H1 (cell line): ENCODE measurements around the gene TNFSF12. TPM values are rescaled to one million over a fixed set of nuclear protein-coding genes. Genes with fewer than 3 reads are reported as not detected.

Experiments used
- CTCF ChIA-PET: fragments of 300-600 bp; sonication (Branson Sonifier 250); formaldehyde crosslinking; loops from one replicate; lab custom pipeline; 2021; ENCODE audit not compliant: partially characterized antibody; lab: Charles Lee
- POLR2A ChIA-PET: fragments of 300-600 bp; sonication (Branson Sonifier 250); formaldehyde crosslinking; loops from one replicate; lab custom pipeline; 2021; ENCODE audit warnings: inconsistent platforms; ENCODE audit not compliant: partially characterized antibody; lab: Charles Lee
- DNase-seq, 2 experiments: peaks; one replicate each; pipeline versions ENCODE4 v3.0.0 to v3.0.0-alpha.2; 2010 to 2022; ENCODE audit warnings: low spot score in 2 of 2, low read depth in 1 of 2, mixed read lengths in 1 of 2
- FAIRE-seq: peaks from 2 replicates; lab custom pipeline; 2011; peaks lifted over from hg19 to GRCh38; lab: Jason Lieb, UNC
- H2AFZ ChIP-seq: 2 replicates; pipeline ENCODE4 v1.8.1; 2012; ENCODE audit warnings: low read length, inconsistent platforms
- H2AK5ac ChIP-seq: 2 replicates; pipeline ENCODE4 v1.6.1; 2013; ENCODE audit warnings: low read depth, low read length
- H2BK120ac ChIP-seq: replicated peaks from 2 replicates; pipeline ENCODE3; 2013; ENCODE audit warnings: low read depth, low read length, inconsistent platforms
- H2BK12ac ChIP-seq: 2 replicates; pipeline ENCODE4 v1.6.1; 2013; ENCODE audit warnings: low read depth, low read length
- H2BK15ac ChIP-seq: 2 replicates; pipeline ENCODE4 v1.6.1; 2013; ENCODE audit warnings: low read length
- H2BK20ac ChIP-seq: 2 replicates; pipeline ENCODE4 v1.6.1; 2013; ENCODE audit warnings: low read length
- H2BK5ac ChIP-seq: 2 replicates; pipeline ENCODE4 v1.6.1; 2013; ENCODE audit warnings: low read depth, low read length
- H3K14ac ChIP-seq: 2 replicates; pipeline ENCODE4 v1.6.1; 2013; ENCODE audit warnings: inconsistent platforms; ENCODE audit not compliant: insufficient read length
- H3K18ac ChIP-seq: 2 replicates; pipeline ENCODE4 v1.6.1; 2013; ENCODE audit warnings: low read length; ENCODE audit errors: extremely low read depth
- H3K23ac ChIP-seq: 2 replicates; pipeline ENCODE4 v1.6.1; 2013; ENCODE audit warnings: inconsistent platforms; ENCODE audit not compliant: insufficient read length
- H3K23me2 ChIP-seq: 2 replicates; pipeline ENCODE4 v1.6.1; 2013; ENCODE audit warnings: low read depth, low read length
- H3K27ac ChIP-seq: 2 replicates; pipeline ENCODE4 v1.6.1; 2011; ENCODE audit warnings: low read depth, low read length, inconsistent platforms
- H3K27me3 ChIP-seq, 4 experiments: replicated peaks in 1 of 4; 1 replicate in 1 of 4; 2 replicates in 3 of 4; pipeline versions ENCODE4 v1.6.1 to v1.8.1; 2011 to 2013; ENCODE audit warnings: low read length in 3 of 4, mild to moderate bottlenecking in 3 of 4, inconsistent platforms in 2 of 4, mixed read lengths in 2 of 4, moderate library complexity in 1 of 4; ENCODE audit not compliant: control insufficient read depth in 3 of 4, insufficient read depth in 3 of 4; ENCODE audit errors: extremely low read depth in 1 of 4
- H3K36me3 ChIP-seq, 4 experiments: 2 replicates each; pipeline versions ENCODE4 v1.6.1 to v1.8.1; 2011 to 2013; ENCODE audit warnings: mild to moderate bottlenecking in 4 of 4, low read length in 3 of 4, moderate library complexity in 2 of 4, control low read depth in 1 of 4, inconsistent platforms in 1 of 4; ENCODE audit not compliant: insufficient read depth in 4 of 4, control insufficient read depth in 2 of 4
- H3K4ac ChIP-seq: replicated peaks from 2 replicates; pipeline ENCODE3; 2013; ENCODE audit warnings: low read length, low read depth, mixed read lengths, inconsistent platforms; ENCODE audit not compliant: insufficient read length
- H3K4me1 ChIP-seq, 4 experiments: replicated peaks in 1 of 4; 1 replicate in 1 of 4; 2 replicates in 3 of 4; pipeline versions ENCODE4 v1.6.1 to v1.8.1; 2011 to 2013; ENCODE audit warnings: low read length in 3 of 4, inconsistent platforms in 2 of 4, mixed read lengths in 1 of 4; ENCODE audit not compliant: insufficient read depth in 4 of 4, control insufficient read depth in 3 of 4
- H3K4me2 ChIP-seq, 2 experiments: 2 replicates each; pipeline versions ENCODE4 v1.6.1 to v1.8.1; 2011 to 2013; ENCODE audit warnings: low read depth in 2 of 2, low read length in 2 of 2, control low read depth in 1 of 2, inconsistent platforms in 1 of 2, mild to moderate bottlenecking in 1 of 2; ENCODE audit not compliant: insufficient read depth in 1 of 2
- H3K4me3 ChIP-seq, 4 experiments: fragments of 200-600, 300-600 bp in 1 of 4; sonication (generic), shearing (Covaris generic), sonication (Bioruptor Twin) in 1 of 4; 2 replicates each; pipeline versions ENCODE4 v1.5.1 to v1.8.1; 2011 to 2016; ENCODE audit warnings: low read length in 4 of 4, low read depth in 3 of 4, control low read depth in 2 of 4, inconsistent platforms in 2 of 4, mild to moderate bottlenecking in 2 of 4, mixed read lengths in 1 of 4, moderate library complexity in 1 of 4; ENCODE audit not compliant: insufficient read depth in 2 of 4; ENCODE audit errors: extremely low read depth in 1 of 4
- H3K56ac ChIP-seq: replicated peaks from 2 replicates; pipeline ENCODE3; 2013; ENCODE audit warnings: low read depth, mild to moderate bottlenecking, mixed read lengths, low read length, inconsistent platforms; ENCODE audit not compliant: insufficient read length
- H3K79me1 ChIP-seq: 2 replicates; pipeline ENCODE4 v1.6.1; 2013; ENCODE audit warnings: low read depth, low read length, control low read depth
- H3K79me2 ChIP-seq, 2 experiments: 2 replicates each; pipeline versions ENCODE4 v1.6.1 to v1.8.1; 2012 to 2013; ENCODE audit warnings: low read length in 2 of 2, mild to moderate bottlenecking in 2 of 2, inconsistent platforms in 1 of 2; ENCODE audit not compliant: insufficient read depth in 2 of 2, control insufficient read depth in 1 of 2
- H3K9ac ChIP-seq, 4 experiments: replicated peaks in 1 of 4; 1 replicate in 1 of 4; 2 replicates in 3 of 4; pipeline versions ENCODE4 v1.6.1 to v1.8.1; 2011 to 2013; ENCODE audit warnings: low read depth in 3 of 4, low read length in 3 of 4, control low read depth in 2 of 4, mild to moderate bottlenecking in 2 of 4, moderate library complexity in 2 of 4, inconsistent platforms in 1 of 4; ENCODE audit errors: extremely low read depth in 1 of 4
- H3K9me3 ChIP-seq, 2 experiments: 2 replicates each; pipeline versions ENCODE4 v1.6.1 to v1.8.1; 2012 to 2013; ENCODE audit warnings: mild to moderate bottlenecking in 2 of 2, moderate library complexity in 2 of 2, control low read depth in 1 of 2, inconsistent platforms in 1 of 2, low read depth in 1 of 2, low read length in 1 of 2, mixed read lengths in 1 of 2; ENCODE audit not compliant: insufficient read depth in 2 of 2
- H4K20me1 ChIP-seq, 2 experiments: replicated peaks in 1 of 2; 2 replicates each; pipeline versions ENCODE3 to v1.8.1; 2011 to 2013; ENCODE audit warnings: inconsistent platforms in 2 of 2, low read length in 2 of 2, mild to moderate bottlenecking in 1 of 2; ENCODE audit not compliant: insufficient read depth in 2 of 2, control insufficient read depth in 1 of 2
- H4K5ac ChIP-seq: 2 replicates; pipeline ENCODE4 v1.6.1; 2013; ENCODE audit warnings: low read length, low read depth, mixed read lengths, inconsistent platforms; ENCODE audit not compliant: insufficient read length
- H4K8ac ChIP-seq: 2 replicates; pipeline ENCODE4 v1.8.0; 2013; ENCODE audit warnings: mild to moderate bottlenecking, moderate library complexity, low read length, inconsistent platforms; ENCODE audit not compliant: insufficient read depth; ENCODE audit errors: extremely low read depth
- H4K91ac ChIP-seq: replicated peaks from 2 replicates; pipeline ENCODE3; 2013; ENCODE audit warnings: low read length, mixed read lengths, inconsistent platforms; ENCODE audit not compliant: insufficient read length
- ASH2L ChIP-seq: fragments of 200-600, 300-600 bp; sonication (generic); IDR thresholded peaks from one replicate; pipeline ENCODE4 v1.7.1; 2017; ENCODE audit warnings: low read length
- ATF3 ChIP-seq: IDR thresholded peaks from 2 replicates; pipeline ENCODE4 v1.6.1; 2011; ENCODE audit warnings: low read depth, mild to moderate bottlenecking, low read length; ENCODE audit not compliant: insufficient read depth
- BACH1 ChIP-seq: IDR thresholded peaks from 2 replicates; pipeline ENCODE4 v1.6.1; 2012; ENCODE audit warnings: low read length, improper control_type of control experiment
- CHD1 ChIP-seq: IDR thresholded peaks from 2 replicates; pipeline ENCODE4 v1.6.1; 2012; ENCODE audit warnings: low read depth, low read length, improper control_type of control experiment
- KDM4A ChIP-seq: IDR thresholded peaks from one replicate; pipeline ENCODE4 v1.7.1; 2012; ENCODE audit warnings: low read depth, mild to moderate bottlenecking, moderate library complexity, low read length, inconsistent platforms; ENCODE audit not compliant: severe bottlenecking
- PHF8 ChIP-seq: fragments of 200-600 bp; sonication (generic); conservative IDR thresholded peaks from 2 replicates; pipeline ENCODE4 v1.7.1; 2012; ENCODE audit warnings: low read depth, mild to moderate bottlenecking, inconsistent platforms, low read length, moderate library complexity
- RFX5 ChIP-seq: IDR thresholded peaks from 2 replicates; pipeline ENCODE4 v1.6.1; 2011; ENCODE audit warnings: low read depth, low read length, improper control_type of control experiment, borderline replicate concordance
- WGBS, 2 experiments: shearing (Covaris generic) in 1 of 2; methylation state at CpG; one replicate each; pipeline versions ENCODE4 v1.1.6 to v1.1.7; 2013 to 2015; ENCODE audit warnings: low lambda C conversion rate in 2 of 2, mixed read lengths in 2 of 2, inconsistent platforms in 1 of 2, low coverage in 1 of 2, missing lambda C conversion rate in 1 of 2; ENCODE audit not compliant: insufficient replicate concordance in 2 of 2, insufficient coverage in 1 of 2, insufficient read length in 1 of 2; ENCODE audit errors: extremely low coverage in 1 of 2, missing lambda C conversion rate in 1 of 2; 5-methylcytosine and 5-hydroxymethylcytosine counted together
- polyA plus RNA-seq, 7 experiments: library from polyadenylated mRNA; depleted of rRNA in 3 of 7; stranded (reverse) in 5 of 7; unstranded in 2 of 7; fragments of >200 nt in 5 of 7; fragments of 200-250 nt in 2 of 7; gene quantifications; 1 replicate in 5 of 7; 2 replicates in 1 of 7; 4 replicates in 1 of 7; pipeline versions ENCODE4 v1.2.1 to v1.2.3, GENCODE V29; 2011 to 2013; ENCODE audit warnings: missing spikeins in 2 of 7, mixed read lengths in 2 of 7
- total RNA-seq: library from RNA; stranded (reverse); fragmentation: NEBNext Ultra II Directional; extraction: Animal tissue kit (Norgen Biotek cat#: 25700); gene quantifications from 2 replicates; pipeline ENCODE4 v1.2.1, GENCODE V29; 2021

The TNFSF12 gene
- total and polyA plus RNA-seq, 2 of the 8 experiments (the other 6 are each of a cell fraction or from before 2014, with no cell fraction given) = 7.2 to 9.6 TPM

- no peak overlapping the region for H3K4me3 ChIP-seq
- FAIRE-seq (no peak), DNase-seq (no peak)
- no peak overlapping the region for H2BK15ac ChIP-seq
- no peak overlapping the region for H2BK12ac ChIP-seq
- no peak overlapping the region for H3K56ac ChIP-seq
- peaks cover 8 to 11% of the 10 kb centered on the region in 2 experiments for H4K20me1 ChIP-seq
- H4K91ac ChIP-seq = no peak overlapping the region
- H3K9me3 ChIP-seq = no peaks in the 10 kb centered on the region
- no peaks in the 10 kb centered on the region for H3K27me3 ChIP-seq
- no peak overlapping the region for H2BK20ac ChIP-seq
- no peak overlapping the region for H2BK5ac ChIP-seq
- no peak overlapping the region for H3K14ac ChIP-seq
- H3K18ac ChIP-seq = no peak overlapping the region
- H3K79me1 ChIP-seq = peaks cover 4% of the 10 kb centered on the region; the same call in 1 of the 2 replicates
- no peak overlapping the region for H3K4ac ChIP-seq
- POLR2A ChIA-PET = interaction anchor here (0.7 to 4.4 kb wide), 4 partner anchors 17 to 146 kb away, joined by 3 to 18 read pairs (median 6); partner anchors contain the start of genes POLR2A and TMEM95
- no peaks in the 10 kb centered on the region for H3K23me2 ChIP-seq
- H3K9ac ChIP-seq = no peak overlapping the region
- H2AFZ ChIP-seq = no peak overlapping the region
- H2BK120ac ChIP-seq = no peak overlapping the region
- H2AK5ac ChIP-seq = no peak overlapping the region
- WGBS, 2 experiments = 81% methylated on average over 14 of the region's 14 CpGs; no CpG with 5 or more reads in 1 of the 2 experiments
- CTCF ChIA-PET = interaction anchor here (1.1 to 7.0 kb wide), 10 partner anchors 8 to 140 kb away, joined by 3 to 82 read pairs (median 4); no protein-coding TSS in a partner anchor
- no peak overlapping the region for H3K23ac ChIP-seq
- H4K5ac ChIP-seq = no peak overlapping the region
- no peaks in the 10 kb centered on the region for H3K79me2 ChIP-seq
- H3K27ac ChIP-seq = no peak overlapping the region
- H3K4me2 ChIP-seq = no peak overlapping the region
- TF ChIP-seq RFX5 (no peak), CHD1 (no peak), KDM4A (no peak), ATF3 (no peak), BACH1 (no peak), ASH2L (no peak), PHF8 (no peak)
- no peak overlapping the region for H4K8ac ChIP-seq
- peaks cover 60 to 95% (median 78%) of the 10 kb centered on the region in 4 experiments for H3K36me3 ChIP-seq
- no peaks in the 10 kb centered on the region for H3K4me1 ChIP-seq
These were observed 47.1 kb upstream of the TNFSF12 start for GRCh38 chr17:7501729-7502128.
